A549 (cell line): ENCODE results near the gene GYS1. TPM values are rescaled to one million over a fixed set of nuclear protein-coding genes. Genes with fewer than 3 reads are reported as not detected.

Experiments
- ATAC-seq, 2 experiments: fragments of 200-7000 bp in 1 of 2; fragments of >200 bp in 1 of 2; cut with Nextera tagmentation in 1 of 2; cut with Tn5 transposase in 1 of 2; 3 replicates each; pipeline versions ENCODE4 v1.8.0 to v1.9.1; 2018 to 2020; ENCODE audit warnings: mild to moderate bottlenecking in 1 of 2, moderate library complexity in 1 of 2
- CTCF ChIA-PET: fragments of 300-600 bp; sonication (Branson Sonifier 250); formaldehyde crosslinking; extraction: SDS; loops from one replicate; lab custom pipeline; 2021; ENCODE audit warnings: antibody characterized with exemption, inconsistent platforms; lab: Yijun Ruan, JAX
- POLR2A ChIA-PET: fragments of 350-600 bp; formaldehyde crosslinking; extraction: SDS; loops from one replicate; lab custom pipeline; 2021; ENCODE audit warnings: antibody characterized with exemption, inconsistent platforms; lab: Yijun Ruan, JAX
- DNase-seq, 2 experiments: peaks; one replicate each; pipeline versions ENCODE4 v3.0.0 to v3.0.0-alpha.2; 2011 to 2016; ENCODE audit warnings: low read depth in 1 of 2, low spot score in 1 of 2
- FAIRE-seq: peaks from 2 replicates; lab custom pipeline; 2011; peaks lifted over from hg19 to GRCh38; lab: Jason Lieb, UNC
- H3K27ac ChIP-seq, 2 experiments: fragments of >200 bp; sonication (Bioruptor Twin); formaldehyde crosslinking; 3 replicates each; pipeline ENCODE4 v1.5.1; 2016 to 2017
- H3K4me1 ChIP-seq: fragments of >200 bp; sonication (Bioruptor Twin); formaldehyde crosslinking; 3 replicates; pipeline ENCODE4 v1.6.1; 2016
- H3K4me2 ChIP-seq: fragments of >200 bp; sonication (Bioruptor Twin); formaldehyde crosslinking; 3 replicates; pipeline ENCODE4 v1.6.1; 2016
- H3K4me3 ChIP-seq: fragments of >200 bp; sonication (Bioruptor Twin); formaldehyde crosslinking; 3 replicates; pipeline ENCODE4 v1.5.1; 2016
- H3K9me3 ChIP-seq: fragments of >200 bp; sonication (Bioruptor Twin); formaldehyde crosslinking; 3 replicates; pipeline ENCODE4 v1.6.1; 2016
- BCL3 ChIP-seq: fragments of >200 bp; sonication (Bioruptor Twin); formaldehyde crosslinking; IDR thresholded peaks from 3 replicates; pipeline ENCODE4 v1.6.1; 2016
- CBX2 ChIP-seq: fragments of 200-600 bp; sonication (generic); IDR thresholded peaks from 2 replicates; pipeline ENCODE4 v1.6.1; 2016; ENCODE audit warnings: low read depth, mild to moderate bottlenecking, borderline replicate concordance
- CEBPB ChIP-seq, 2 experiments: fragments of >200 bp in 1 of 2; sonication (Bioruptor Twin) in 1 of 2; formaldehyde crosslinking in 1 of 2; IDR thresholded peaks; 2 replicates each; pipeline ENCODE4 v1.6.1; 2012 to 2016
- CHD4 ChIP-seq: fragments of 200-600 bp; sonication (generic); IDR thresholded peaks from 2 replicates; pipeline ENCODE4 v1.6.1; 2016; ENCODE audit warnings: antibody characterized with exemption, mild to moderate bottlenecking, borderline replicate concordance
- EHF ChIP-seq: fragments of 250-450 bp; sonication (Bioruptor Pico); IDR thresholded peaks from 2 replicates; pipeline ENCODE4 v1.5.0; 2020; ENCODE audit warnings: mild to moderate bottlenecking
- EHMT2 ChIP-seq: fragments of 200-600 bp; sonication (generic); IDR thresholded peaks from 2 replicates; pipeline ENCODE4 v1.6.1; 2016; ENCODE audit warnings: antibody characterized with exemption, low read depth, mild to moderate bottlenecking, moderate library complexity
- ELK1 ChIP-seq: fragments of 150-350 bp; IDR thresholded peaks from 2 replicates; pipeline ENCODE4 v1.6.1; 2014; ENCODE audit warnings: low read depth, mild to moderate bottlenecking, low read length
- FOSB ChIP-seq: fragments of 250-450 bp; sonication (Bioruptor Pico); IDR thresholded peaks from 2 replicates; pipeline ENCODE4 v1.5.0; 2020; ENCODE audit warnings: mild to moderate bottlenecking, moderate library complexity
- FOSL2 ChIP-seq, 2 experiments: fragments of 450-650 bp in 1 of 2; fragments of >200 bp in 1 of 2; sonication (Bioruptor Twin) in 1 of 2; formaldehyde crosslinking; IDR thresholded peaks; 2 replicates each; pipeline versions ENCODE4 v1.5.0 to v1.6.1; 2016 to 2020; ENCODE audit warnings: mild to moderate bottlenecking in 1 of 2, moderate library complexity in 1 of 2
- GATA3 ChIP-seq: IDR thresholded peaks from 2 replicates; pipeline ENCODE4 v1.6.1; 2012; ENCODE audit warnings: borderline replicate concordance
- HEYL ChIP-seq: fragments of 250-450 bp; sonication (Bioruptor Pico); IDR thresholded peaks from 2 replicates; pipeline ENCODE4 v1.8.0; 2021; ENCODE audit warnings: mild to moderate bottlenecking, moderate library complexity
- JUN ChIP-seq, 2 experiments: fragments of >200 bp; sonication (Bioruptor Twin); formaldehyde crosslinking; IDR thresholded peaks; 2 replicates in 1 of 2; 3 replicates in 1 of 2; pipeline ENCODE4 v1.6.1; 2016 to 2017
- JUNB ChIP-seq: fragments of >200 bp; sonication (Bioruptor Twin); formaldehyde crosslinking; IDR thresholded peaks from 2 replicates; pipeline ENCODE4 v1.6.1; 2016
- MAZ ChIP-seq: fragments of 150-350 bp; IDR thresholded peaks from 2 replicates; pipeline ENCODE4 v1.6.1; 2014; ENCODE audit warnings: antibody characterized with exemption, low read depth, low read length, borderline replicate concordance
- NPAS2 ChIP-seq: fragments of 250-450 bp; sonication (Bioruptor Pico); IDR thresholded peaks from 2 replicates; pipeline ENCODE4 v1.8.0; 2022; ENCODE audit warnings: mild to moderate bottlenecking, moderate library complexity, borderline replicate concordance
- PBX3 ChIP-seq: IDR thresholded peaks from 2 replicates; pipeline ENCODE4 v1.6.1; 2012
- PHF8 ChIP-seq: fragments of 200-600 bp; sonication (generic); IDR thresholded peaks from 2 replicates; pipeline ENCODE4 v1.6.1; 2016; ENCODE audit warnings: low read depth, mild to moderate bottlenecking, antibody characterized with exemption, moderate library complexity, borderline replicate concordance
- POLR2AphosphoS2 ChIP-seq: conservative IDR thresholded peaks from 2 replicates; pipeline ENCODE4 v1.6.1; 2012; ENCODE audit warnings: low read length, improper control_type of control experiment, inconsistent platforms
- RAD21 ChIP-seq, 2 experiments: fragments of >200 bp in 1 of 2; sonication (Bioruptor Twin) in 1 of 2; formaldehyde crosslinking in 1 of 2; IDR thresholded peaks in 1 of 2; conservative IDR thresholded peaks in 1 of 2; 2 replicates in 1 of 2; 3 replicates in 1 of 2; pipeline ENCODE4 v1.6.1; 2012 to 2018; ENCODE audit warnings: inconsistent platforms in 1 of 2
- RNF2 ChIP-seq: fragments of 200-600 bp; sonication (generic); IDR thresholded peaks from 2 replicates; pipeline ENCODE4 v1.6.1; 2016; ENCODE audit warnings: low read depth, mild to moderate bottlenecking, antibody characterized with exemption, moderate library complexity, borderline replicate concordance
- SMC3 ChIP-seq: fragments of >200 bp; sonication (Bioruptor Twin); formaldehyde crosslinking; IDR thresholded peaks from 3 replicates; pipeline ENCODE4 v1.6.1; 2018; ENCODE audit warnings: inconsistent platforms
- SREBF2 ChIP-seq: fragments of 450-650 bp; IDR thresholded peaks from 2 replicates; pipeline ENCODE4 v1.6.1; 2014; ENCODE audit warnings: mild to moderate bottlenecking, moderate library complexity
- TP53 ChIP-seq: fragments of 250-450 bp; sonication (Bioruptor Pico); IDR thresholded peaks from 2 replicates; pipeline ENCODE4 v1.5.0; 2021; ENCODE audit warnings: mild to moderate bottlenecking, moderate library complexity
- ZC3H11A ChIP-seq: fragments of 450-650 bp; IDR thresholded peaks from 2 replicates; pipeline ENCODE4 v1.6.1; 2014; ENCODE audit warnings: antibody characterized with exemption, mild to moderate bottlenecking
- ZSCAN20 ChIP-seq: fragments of 250-450 bp; sonication (Bioruptor Pico); IDR thresholded peaks from 2 replicates; pipeline ENCODE4 v1.8.0; 2022; ENCODE audit warnings: mild to moderate bottlenecking, moderate library complexity
- WGBS: methylation state at CpG from one replicate; pipeline ENCODE4 v1.1.6; 2017; ENCODE audit errors: missing lambda C conversion rate; 5-methylcytosine and 5-hydroxymethylcytosine counted together
- polyA plus RNA-seq, 4 experiments: library from polyadenylated mRNA; depleted of rRNA in 3 of 4; stranded (reverse); fragments of >200 nt; fragmentation: RNase III in 1 of 4; extraction: RNeasy Plus Mini Kit Qiagen cat#74134 plus additional on column Dnase treatment in 1 of 4; gene quantifications; 2 replicates in 3 of 4; 3 replicates in 1 of 4; pipeline ENCODE4 v1.2.3, GENCODE V29; 2011 to 2017
- TF ChIP-seq, protein P1 (sequence below): fragments of >200 bp; sonication (Bioruptor Twin); formaldehyde crosslinking; IDR thresholded peaks from 2 replicates; pipeline ENCODE4 v1.6.1; 2016
- TF ChIP-seq, protein P2 (sequence below): fragments of 250-450 bp; sonication (Bioruptor Pico); IDR thresholded peaks from 2 replicates; pipeline ENCODE4 v1.5.0; 2020; ENCODE audit warnings: low read depth, mild to moderate bottlenecking, moderate library complexity

The GYS1 gene
- polyA plus RNA-seq, 2 of the 4 experiments (the other 2 are of a cell fraction) = 10.3 to 24.8 TPM

- Histone ChIP-seq H3K4me3 (no peak overlapping the region), H3K9me3 (no peaks in the 10 kb centered on the region), H3K4me1 (peaks cover 9% of the 10 kb centered on the region), H3K4me2 (no peak overlapping the region), H3K27ac (no peak overlapping the region)
- ChIA-PET CTCF (interaction anchor here (0.7 to 19.0 kb wide), 11 partner anchors 8 to 200 kb away, joined by 3 to 360 read pairs (median 3); partner anchors contain the start of genes GYS1 and RUVBL2), POLR2A (interaction anchor here (1.0 kb wide), 1 partner anchor 115 kb away, joined by 3 read pairs; the partner anchor contains the start of gene PPP1R15A)
- TF ChIP-seq PHF8 (no peak), SMC3 (no peak), SREBF2 (no peak), JUN (IDR thresholded peaks at IDR 0.05) (no peak), RNF2 (no peak), CEBPB (IDR thresholded peaks at IDR 0.05) (no peak), POLR2AphosphoS2 (no peak), BCL3 (no peak), EHF (CRISPR knock-in tag) (no peak), CHD4 (no peak)
- TF ChIP-seq, protein P1, sequence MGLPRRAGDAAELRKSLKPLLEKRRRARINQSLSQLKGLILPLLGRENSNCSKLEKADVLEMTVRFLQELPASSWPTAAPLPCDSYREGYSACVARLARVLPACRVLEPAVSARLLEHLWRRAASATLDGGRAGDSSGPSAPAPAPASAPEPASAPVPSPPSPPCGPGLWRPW = no peak
- no peak for DNase-seq
- ATAC-seq = peak; percentile 7 to 10; a peak in 1 of 6 replicates
- FAIRE-seq = no peak
- WGBS = 84% methylated on average over 7 of the region's 7 CpGs
These were observed 5.8 kb downstream of the GYS1 start for GRCh38 chr19:48987323-48987722.

GRCh38 chr19:48986211-48986610 is 6.9 kb downstream of the GYS1 start:
- Histone ChIP-seq H3K4me1 (no peaks in the 10 kb centered on the region), H3K27ac (no peak overlapping the region), H3K4me2 (no peak overlapping the region), H3K4me3 (no peak overlapping the region), H3K9me3 (no peaks in the 10 kb centered on the region)
- ChIA-PET POLR2A (interaction anchor here (1.0 kb wide), 1 partner anchor 114 kb away, joined by 3 read pairs; the partner anchor contains the start of gene PPP1R15A), CTCF (interaction anchor here (0.8 to 19.0 kb wide), 8 partner anchors 9 to 191 kb away, joined by 3 to 360 read pairs (median 4); partner anchors contain the start of genes GYS1 and RUVBL2)
- no peak for FAIRE-seq
- no peak for DNase-seq
- TF ChIP-seq ZSCAN20 (CRISPR knock-in tag) (no peak), GATA3 (no peak), NPAS2 (CRISPR knock-in tag) (no peak), ZC3H11A (no peak), EHMT2 (no peak)
- no peak for ATAC-seq
- WGBS = 94% methylated on average over 3 of the region's 3 CpGs

DNA sequence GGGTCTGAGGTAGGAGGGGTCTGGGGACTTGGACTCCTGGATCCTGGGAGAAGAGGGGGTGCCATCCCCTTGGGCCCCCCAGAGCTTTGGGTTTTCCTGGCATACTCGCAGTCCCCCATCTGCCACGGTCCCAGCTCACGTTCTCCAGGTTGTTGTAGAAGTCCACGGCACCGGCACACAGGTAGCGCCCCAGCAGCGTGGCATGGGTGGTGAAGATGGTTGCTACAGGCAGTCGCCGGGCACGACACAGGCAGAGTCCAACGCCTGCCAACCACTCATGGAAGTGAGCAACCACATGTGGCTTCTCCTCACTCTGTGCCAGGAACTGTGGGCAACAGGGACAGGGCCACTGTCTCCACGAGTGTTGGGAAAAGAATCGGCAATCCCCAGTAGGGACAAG is 7.4 kb downstream of the GYS1 start:
- H3K9me3 ChIP-seq = no peaks in the 10 kb centered on the region
- no peaks in the 10 kb centered on the region for H3K4me1 ChIP-seq
- CTCF ChIA-PET = interaction anchor here (1.1 to 19.0 kb wide), 4 partner anchors 9 to 28 kb away, joined by 3 to 360 read pairs (median 52); partner anchors contain the start of genes GYS1 and RUVBL2
- ATAC-seq (no peak), DNase-seq (no peak), FAIRE-seq (no peak)
- no peak overlapping the region for H3K4me3 ChIP-seq
- POLR2A ChIA-PET = no interaction called here
- no peak overlapping the region for H3K4me2 ChIP-seq
- no peak overlapping the region for H3K27ac ChIP-seq
- 88% methylated on average over 13 of the region's 13 CpGs for WGBS
- TF ChIP-seq, protein P2, sequence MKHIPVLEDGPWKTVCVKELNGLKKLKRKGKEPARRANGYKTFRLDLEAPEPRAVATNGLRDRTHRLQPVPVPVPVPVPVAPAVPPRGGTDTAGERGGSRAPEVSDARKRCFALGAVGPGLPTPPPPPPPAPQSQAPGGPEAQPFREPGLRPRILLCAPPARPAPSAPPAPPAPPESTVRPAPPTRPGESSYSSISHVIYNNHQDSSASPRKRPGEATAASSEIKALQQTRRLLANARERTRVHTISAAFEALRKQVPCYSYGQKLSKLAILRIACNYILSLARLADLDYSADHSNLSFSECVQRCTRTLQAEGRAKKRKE (CRISPR knock-in tag) = no peak
- no peak for TF ChIP-seq TP53 (CRISPR knock-in tag)
- no peak for TF ChIP-seq POLR2AphosphoS2
- no peak for TF ChIP-seq HEYL (CRISPR knock-in tag)
- TF ChIP-seq FOSB (CRISPR knock-in tag) = no peak
- TF ChIP-seq CBX2 = no peak
- no peak for TF ChIP-seq JUNB
- TF ChIP-seq SMC3 = no peak
- no peak for TF ChIP-seq PBX3
- no peak for TF ChIP-seq FOSL2 (IDR thresholded peaks at IDR 0.05)
- TF ChIP-seq FOSL2 (CRISPR knock-in tag; IDR thresholded peaks at IDR 0.05) = no peak
- TF ChIP-seq RAD21 (conservative IDR thresholded peaks at IDR 0.05 in 1 of 2, IDR thresholded peaks at IDR 0.05 in 1 of 2) = no peak
- no peak for TF ChIP-seq ELK1
- no peak for TF ChIP-seq MAZ
- no peak for TF ChIP-seq JUN (IDR thresholded peaks at IDR 0.05)
